NT2/D1 (cell line): Measurements from ENCODE around the gene SEPTIN3.

Experiments
- DNase-seq: peaks from one replicate; pipeline ENCODE4 v3.0.0-alpha.2; 2011; ENCODE audit warnings: low read depth, low spot score
- H3K27me3 ChIP-seq: 2 replicates; pipeline ENCODE4 v1.6.0; 2011; ENCODE audit warnings: mild to moderate bottlenecking; ENCODE audit not compliant: insufficient read length, insufficient read depth
- H3K36me3 ChIP-seq: 2 replicates; pipeline ENCODE4 v1.6.1; 2011; ENCODE audit warnings: mild to moderate bottlenecking, low read length, mixed read lengths; ENCODE audit not compliant: insufficient read depth, insufficient read length
- H3K4me1 ChIP-seq: 2 replicates; pipeline ENCODE4 v1.5.1; 2011; ENCODE audit not compliant: insufficient read depth, insufficient read length
- H3K4me3 ChIP-seq: 2 replicates; pipeline ENCODE4 v1.5.1; 2011; ENCODE audit warnings: low read depth; ENCODE audit not compliant: insufficient read length
- H3K9ac ChIP-seq: 2 replicates; pipeline ENCODE4 v1.6.0; 2011; ENCODE audit warnings: low read depth; ENCODE audit not compliant: insufficient read length
- H3K9me3 ChIP-seq: 2 replicates; pipeline ENCODE4 v1.5.1; 2011; ENCODE audit warnings: mild to moderate bottlenecking, low read length; ENCODE audit not compliant: insufficient read depth
- SUZ12 ChIP-seq: IDR thresholded peaks from 2 replicates; pipeline ENCODE4 v1.6.1; 2011; ENCODE audit not compliant: insufficient read length, insufficient read depth; ENCODE audit errors: extremely low read depth
- YY1 ChIP-seq: IDR thresholded peaks from 2 replicates; pipeline ENCODE4 v1.6.1; 2011; ENCODE audit not compliant: insufficient read length, insufficient read depth
- ZNF274 ChIP-seq: IDR thresholded peaks from 2 replicates; pipeline ENCODE4 v1.6.1; 2011; ENCODE audit warnings: mild to moderate bottlenecking, low read depth, low read length

Gene SEPTIN3

DNA sequence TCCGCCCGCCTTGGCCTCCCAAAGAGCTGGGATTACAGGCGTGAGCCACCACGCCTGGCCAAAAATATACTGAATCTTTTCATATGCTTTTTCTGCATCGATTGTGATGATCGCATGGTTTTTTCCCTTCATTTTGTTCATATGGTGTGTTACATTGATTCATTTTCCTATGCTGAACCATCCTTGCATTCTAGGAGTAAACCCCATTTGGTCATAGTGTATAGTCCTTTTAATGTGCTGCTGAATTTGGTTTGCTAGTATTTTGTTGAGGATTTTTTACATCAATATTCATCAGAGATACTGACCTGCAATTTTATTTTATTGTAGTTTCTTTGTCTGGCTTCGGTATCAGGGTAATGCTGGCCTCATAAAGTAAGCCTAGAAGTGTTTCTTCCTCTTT is 41.5 kb downstream of the SEPTIN3 start:
- Histone ChIP-seq H3K9me3 (peaks cover 9% of the 10 kb centered on the region), H3K27me3 (no peaks in the 10 kb centered on the region), H3K4me1 (no peaks in the 10 kb centered on the region), H3K36me3 (no peaks in the 10 kb centered on the region), H3K9ac (no peak overlapping the region), H3K4me3 (no peak overlapping the region)
- no peak for DNase-seq
- TF ChIP-seq YY1 (no peak), ZNF274 (no peak), SUZ12 (no peak)

DNA sequence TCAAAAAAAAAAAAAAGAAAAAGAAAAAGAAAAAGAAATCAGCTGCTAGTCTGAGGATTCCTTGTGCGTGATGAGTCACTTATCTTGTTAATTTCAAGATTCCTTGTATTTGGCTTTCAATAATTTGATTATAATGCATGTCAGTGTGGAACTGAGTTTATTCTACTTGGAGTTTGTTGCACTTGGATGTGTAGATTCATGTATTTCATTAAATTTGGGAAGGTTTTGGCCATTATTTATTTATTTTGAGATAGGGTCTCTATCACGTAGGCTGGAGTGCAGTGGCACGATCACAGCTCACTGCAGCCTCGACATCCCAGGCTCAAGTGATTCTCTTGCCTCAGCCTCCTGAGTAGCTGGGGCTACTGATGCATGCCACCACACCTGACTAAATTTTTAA is 44.1 kb downstream of the SEPTIN3 start:
- peaks cover 9% of the 10 kb centered on the region for H3K9me3 ChIP-seq
- TF ChIP-seq ZNF274 (no peak), SUZ12 (no peak), YY1 (no peak)
- DNase-seq: no peak

DNA sequence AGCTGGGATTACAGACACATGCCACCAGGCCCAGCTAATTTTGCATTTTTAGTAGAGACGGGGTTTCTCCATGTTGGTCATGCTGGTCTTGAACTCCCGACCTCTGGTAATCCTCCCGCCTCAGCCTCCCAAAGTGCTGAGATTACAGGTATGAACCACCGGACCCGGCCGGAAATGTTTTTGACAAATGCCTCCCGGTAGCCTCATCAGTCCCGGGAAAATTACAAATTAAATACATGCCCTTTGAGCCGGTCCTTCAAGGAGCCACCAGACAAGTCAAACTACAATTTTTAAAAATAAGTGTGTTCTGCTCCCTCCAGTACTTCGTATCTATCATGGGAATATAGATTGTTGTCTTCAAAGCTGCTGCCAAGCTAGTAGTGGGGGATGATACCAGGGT is 46.9 kb downstream of the SEPTIN3 start:
- no peaks in the 10 kb centered on the region; the same call in 1 of the 2 replicates for H3K9me3 ChIP-seq
- no peaks in the 10 kb centered on the region for H3K27me3 ChIP-seq
- TF ChIP-seq ZNF274: no peak
- no peak for TF ChIP-seq YY1
- no peak for TF ChIP-seq SUZ12
- no peaks in the 10 kb centered on the region for H3K36me3 ChIP-seq
- no peak overlapping the region for H3K9ac ChIP-seq
- H3K4me3 ChIP-seq: no peak overlapping the region
- H3K4me1 ChIP-seq: no peaks in the 10 kb centered on the region
- no peak for DNase-seq

More for the DNA sequence above, 44.1 kb downstream of the SEPTIN3 start:
- Histone ChIP-seq H3K36me3 (no peaks in the 10 kb centered on the region), H3K4me1 (no peaks in the 10 kb centered on the region), H3K27me3 (no peaks in the 10 kb centered on the region), H3K4me3 (no peak overlapping the region), H3K9ac (no peak overlapping the region)

DNA sequence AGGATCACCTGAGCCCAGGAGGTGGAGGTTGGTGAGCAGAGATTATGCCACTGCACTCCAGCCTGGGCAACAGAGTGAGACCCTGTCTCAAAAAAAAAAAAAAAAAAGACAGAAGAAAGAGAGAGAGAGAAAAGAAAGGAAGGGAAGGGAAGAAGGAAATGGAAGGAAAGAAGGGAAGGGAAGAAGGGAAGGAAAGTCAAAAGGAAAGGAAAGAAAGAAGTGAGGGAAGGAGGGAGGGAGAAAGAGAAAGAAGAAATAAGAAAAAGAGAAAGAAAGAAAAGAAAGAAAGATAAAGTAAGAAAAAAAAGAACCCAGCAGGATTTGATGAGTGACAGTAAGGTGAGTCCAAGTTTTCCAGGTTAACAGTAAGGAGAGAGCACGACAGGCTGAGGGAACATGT is 49.0 kb downstream of the SEPTIN3 start:
- no peak for TF ChIP-seq ZNF274
- TF ChIP-seq SUZ12: no peak
- Histone ChIP-seq H3K4me3 (no peak overlapping the region), H3K36me3 (no peaks in the 10 kb centered on the region), H3K27me3 (no peaks in the 10 kb centered on the region), H3K9me3 (no peaks in the 10 kb centered on the region), H3K9ac (no peak overlapping the region), H3K4me1 (no peaks in the 10 kb centered on the region)
- DNase-seq: no peak
